Measurements from ENCODE around the gene XYLT1. TPM values are rescaled to one million over a fixed set of nuclear protein-coding genes. Genes with fewer than 3 reads are reported as not detected.

XYLT1 gene
- total and polyA plus RNA-seq, 2 of the 8 experiments (the other 6 are each of a cell fraction or from before 2014, with no cell fraction given), result 6.6 to 25.4 TPM

- ChIA-PET POLR2A (ENCODE audit: partially characterized antibody) (no interaction called here), CTCF (ENCODE audit: partially characterized antibody) (interaction anchor here (0.7 to 3.2 kb wide), 6 partner anchors 15 to 336 kb away, joined by 3 to 13 read pairs (median 3); no protein-coding TSS in a partner anchor)
- Histone ChIP-seq H3K18ac (ENCODE audit: extremely low read depth, low read length) (no peak overlapping the region), H2BK120ac (replicated peaks; ENCODE audit: low read depth, low read length) (no peak overlapping the region), H3K9ac (replicated peaks in 1 of 4; ENCODE audit: extremely low read depth in 1 of 4, low read depth in 3 of 4, low read length in 3 of 4) (no peak overlapping the region), H3K79me1 (ENCODE audit: low read depth, low read length) (peaks cover 2% of the 10 kb centered on the region; the same call in 1 of the 2 replicates), H2BK12ac (ENCODE audit: low read depth, low read length) (no peak overlapping the region), H3K9me3 (ENCODE audit: insufficient read depth in 2 of 2, low read depth in 1 of 2, low read length in 1 of 2) (no peaks in the 10 kb centered on the region), H3K14ac (ENCODE audit: insufficient read length) (no peak overlapping the region), H3K4me3 (ENCODE audit: extremely low read depth in 1 of 4, insufficient read depth in 2 of 4, low read depth in 3 of 4, low read length in 4 of 4) (no peak overlapping the region), H3K23ac (ENCODE audit: insufficient read length) (no peak overlapping the region), H3K27ac (ENCODE audit: low read depth, low read length) (no peak overlapping the region), H2AK5ac (ENCODE audit: low read depth, low read length) (no peak overlapping the region), H3K4ac (replicated peaks; ENCODE audit: insufficient read length, low read depth, low read length) (no peak overlapping the region), H3K56ac (replicated peaks; ENCODE audit: insufficient read length, low read depth, low read length) (no peak overlapping the region), H3K4me2 (ENCODE audit: insufficient read depth in 1 of 2, low read depth in 2 of 2, low read length in 2 of 2) (no peak overlapping the region), H3K4me1 (replicated peaks in 1 of 4; ENCODE audit: control insufficient read depth in 3 of 4, insufficient read depth in 4 of 4, low read length in 3 of 4) (peaks cover 0 to 20% (median 0%) of the 10 kb centered on the region in 4 experiments; a peak in 2 of 7 replicates), H3K27me3 (replicated peaks in 1 of 4; ENCODE audit: control insufficient read depth in 3 of 4, extremely low read depth in 1 of 4, insufficient read depth in 3 of 4, low read length in 3 of 4) (no peaks in the 10 kb centered on the region), H3K36me3 (ENCODE audit: control insufficient read depth in 2 of 4, insufficient read depth in 4 of 4, low read length in 3 of 4) (no peaks in the 10 kb centered on the region), H2BK20ac (ENCODE audit: low read length) (no peak overlapping the region), H3K23me2 (ENCODE audit: low read depth, low read length) (peaks cover 2% of the 10 kb centered on the region; the same call in 1 of the 2 replicates), H4K20me1 (replicated peaks in 1 of 2; ENCODE audit: control insufficient read depth in 1 of 2, insufficient read depth in 2 of 2, low read length in 2 of 2) (no peaks in the 10 kb centered on the region), H4K91ac (replicated peaks; ENCODE audit: insufficient read length, low read length) (no peak overlapping the region), H2BK5ac (ENCODE audit: low read depth, low read length) (no peak overlapping the region), H2BK15ac (ENCODE audit: low read length) (no peak overlapping the region), H2AFZ (ENCODE audit: low read length) (no peak overlapping the region), H4K8ac (ENCODE audit: extremely low read depth, insufficient read depth, low read length) (no peak overlapping the region), H4K5ac (ENCODE audit: insufficient read length, low read depth, low read length) (no peak overlapping the region), H3K79me2 (ENCODE audit: control insufficient read depth in 1 of 2, insufficient read depth in 2 of 2, low read length in 2 of 2) (no peaks in the 10 kb centered on the region; a peak in 1 of 4 replicates)
- FAIRE-seq (peak; percentile 39), DNase-seq (ENCODE audit: low read depth in 1 of 2, low spot score in 2 of 2) (peak in 1 of 2 experiments; percentile 38)
- WGBS, 2 experiments (ENCODE audit: extremely low coverage in 1 of 2, insufficient coverage in 1 of 2, insufficient read length in 1 of 2, insufficient replicate concordance in 2 of 2, low coverage in 1 of 2, low lambda C conversion rate in 2 of 2, missing lambda C conversion rate in 1 of 2), result 53% methylated on average over 2 of the region's 2 CpGs; no CpG with 5 or more reads in 1 of the 2 experiments
- TF ChIP-seq YY1 (IDR thresholded peaks at IDR 0.05; ENCODE audit: low read depth, low read length) (0 out of 2 replicates have a peak, but pooled peaks have one; percentile 21), E2F6 (IDR thresholded peaks at IDR 0.05) (no peak), SRF (IDR thresholded peaks at IDR 0.05; ENCODE audit: low read depth, low read length) (0 out of 2 replicates have a peak, but pooled peaks have one; percentile 44), CBX5 (IDR thresholded peaks at IDR 0.05; ENCODE audit: low read depth, low read length) (no peak), CHD2 (IDR thresholded peaks at IDR 0.05; ENCODE audit: low read length) (no peak), CTCF (IDR thresholded peaks at IDR 0.05; ENCODE audit: control extremely low read depth in 1 of 3, insufficient read depth in 1 of 3, low read depth in 1 of 3, low read length in 3 of 3) (peak in 2 of 3 experiments; percentile 29 to 31; a peak in 2 of 4 replicates), ATF3 (IDR thresholded peaks at IDR 0.05; ENCODE audit: insufficient read depth, low read depth, low read length) (no peak), TBP (IDR thresholded peaks at IDR 0.05; ENCODE audit: low read depth, low read length) (no peak), TCF12 (IDR thresholded peaks at IDR 0.05; ENCODE audit: low read depth, low read length) (no peak), EZH2 (IDR thresholded peaks at IDR 0.05; ENCODE audit: low read depth, low read length, severe bottlenecking) (no peak)
Measured at GRCh38 chr16:17227278-17227677, 243.5 kb downstream of the XYLT1 start.

Measured in H1 (cell line).